Astrocyte (in vitro differentiated cells and primary cell): Measurements from ENCODE around the gene RTP1.

Experiments
- EZH2 ChIP-seq: IDR thresholded peaks from 2 replicates; pipeline ENCODE4 v1.6.1; 2012; ENCODE audit warnings: mild to moderate bottlenecking, low read length, inconsistent platforms; ENCODE audit not compliant: insufficient read depth
- TF ChIP-seq, protein P1 (sequence below): IDR thresholded peaks from 2 replicates; pipeline ENCODE4 v1.5.1; 2011; ENCODE audit warnings: low read depth, mild to moderate bottlenecking, inconsistent platforms, low read length, moderate library complexity; ENCODE audit not compliant: insufficient read depth

DNA sequence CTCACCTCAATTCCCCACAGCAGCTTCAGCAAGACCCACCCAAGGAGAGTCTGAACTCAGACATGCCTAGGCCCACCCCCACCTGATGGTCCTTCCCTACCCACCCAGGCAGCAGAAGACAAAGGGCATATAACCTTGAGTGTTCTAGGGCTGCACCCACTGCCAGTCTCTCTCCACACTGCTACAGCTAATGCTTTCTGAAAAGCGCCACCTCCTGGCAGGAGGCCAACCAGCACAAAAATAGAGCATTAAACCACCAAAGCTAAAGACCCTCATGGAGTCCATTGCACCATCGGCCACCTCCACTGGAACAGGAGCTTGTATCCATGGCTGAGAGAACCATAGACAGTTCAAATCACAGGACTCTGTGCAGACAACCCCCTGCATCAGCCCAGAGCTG is 46.7 kb upstream of the RTP1 start:
- TF ChIP-seq, protein P1, sequence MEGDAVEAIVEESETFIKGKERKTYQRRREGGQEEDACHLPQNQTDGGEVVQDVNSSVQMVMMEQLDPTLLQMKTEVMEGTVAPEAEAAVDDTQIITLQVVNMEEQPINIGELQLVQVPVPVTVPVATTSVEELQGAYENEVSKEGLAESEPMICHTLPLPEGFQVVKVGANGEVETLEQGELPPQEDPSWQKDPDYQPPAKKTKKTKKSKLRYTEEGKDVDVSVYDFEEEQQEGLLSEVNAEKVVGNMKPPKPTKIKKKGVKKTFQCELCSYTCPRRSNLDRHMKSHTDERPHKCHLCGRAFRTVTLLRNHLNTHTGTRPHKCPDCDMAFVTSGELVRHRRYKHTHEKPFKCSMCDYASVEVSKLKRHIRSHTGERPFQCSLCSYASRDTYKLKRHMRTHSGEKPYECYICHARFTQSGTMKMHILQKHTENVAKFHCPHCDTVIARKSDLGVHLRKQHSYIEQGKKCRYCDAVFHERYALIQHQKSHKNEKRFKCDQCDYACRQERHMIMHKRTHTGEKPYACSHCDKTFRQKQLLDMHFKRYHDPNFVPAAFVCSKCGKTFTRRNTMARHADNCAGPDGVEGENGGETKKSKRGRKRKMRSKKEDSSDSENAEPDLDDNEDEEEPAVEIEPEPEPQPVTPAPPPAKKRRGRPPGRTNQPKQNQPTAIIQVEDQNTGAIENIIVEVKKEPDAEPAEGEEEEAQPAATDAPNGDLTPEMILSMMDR, result no peak
- no peak for TF ChIP-seq EZH2
